Measurements from ENCODE around the gene ARF3.

DNA sequence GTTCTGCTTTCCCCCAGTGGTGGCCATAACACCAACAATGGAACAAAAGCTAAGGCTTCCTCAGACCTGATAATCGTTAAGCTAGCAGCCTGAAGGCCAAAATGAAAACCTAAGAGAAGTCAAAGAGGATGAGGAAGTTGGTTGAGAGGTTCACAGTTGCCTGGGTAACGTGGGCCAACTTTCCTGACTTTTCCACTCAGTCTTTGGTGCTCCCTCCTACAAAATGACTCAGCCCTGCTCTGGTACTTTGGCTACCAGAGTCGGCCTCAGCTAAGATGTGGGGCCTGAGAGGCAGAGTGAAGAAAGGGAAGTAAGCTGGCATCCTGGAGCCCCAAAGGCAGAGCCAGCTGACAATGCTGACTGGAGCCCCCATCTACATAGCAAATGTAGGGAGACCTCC lies 17.1 kb downstream of the ARF3 start:
- TF ChIP-seq CBX3 (IDR thresholded peaks at IDR 0.05; ENCODE audit: low read depth) (no peak), SRF (IDR thresholded peaks at IDR 0.05; ENCODE audit: low read depth) (no peak), FOSL1 (IDR thresholded peaks at IDR 0.05; ENCODE audit: low read depth) (no peak)
- TF ChIP-seq, protein P1, sequence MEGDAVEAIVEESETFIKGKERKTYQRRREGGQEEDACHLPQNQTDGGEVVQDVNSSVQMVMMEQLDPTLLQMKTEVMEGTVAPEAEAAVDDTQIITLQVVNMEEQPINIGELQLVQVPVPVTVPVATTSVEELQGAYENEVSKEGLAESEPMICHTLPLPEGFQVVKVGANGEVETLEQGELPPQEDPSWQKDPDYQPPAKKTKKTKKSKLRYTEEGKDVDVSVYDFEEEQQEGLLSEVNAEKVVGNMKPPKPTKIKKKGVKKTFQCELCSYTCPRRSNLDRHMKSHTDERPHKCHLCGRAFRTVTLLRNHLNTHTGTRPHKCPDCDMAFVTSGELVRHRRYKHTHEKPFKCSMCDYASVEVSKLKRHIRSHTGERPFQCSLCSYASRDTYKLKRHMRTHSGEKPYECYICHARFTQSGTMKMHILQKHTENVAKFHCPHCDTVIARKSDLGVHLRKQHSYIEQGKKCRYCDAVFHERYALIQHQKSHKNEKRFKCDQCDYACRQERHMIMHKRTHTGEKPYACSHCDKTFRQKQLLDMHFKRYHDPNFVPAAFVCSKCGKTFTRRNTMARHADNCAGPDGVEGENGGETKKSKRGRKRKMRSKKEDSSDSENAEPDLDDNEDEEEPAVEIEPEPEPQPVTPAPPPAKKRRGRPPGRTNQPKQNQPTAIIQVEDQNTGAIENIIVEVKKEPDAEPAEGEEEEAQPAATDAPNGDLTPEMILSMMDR (IDR thresholded peaks at IDR 0.05 in 2 of 3, conservative IDR thresholded peaks at IDR 0.05 in 1 of 3; ENCODE audit: borderline replicate concordance in 1 of 3, insufficient read depth in 1 of 3, low read depth in 2 of 3, low read length in 2 of 3), result no peak

All from HCT116 (cell line).